ENCODE results near the gene CBX3.

- TF ChIP-seq CTCF (IDR thresholded peaks at IDR 0.05; ENCODE audit: low read length) (no peak), EZH2 (IDR thresholded peaks at IDR 0.05; ENCODE audit: borderline replicate concordance, low read length) (no peak)
Observed at GRCh38 chr7:26200038-26200443, 1.5 kb upstream of the CBX3 start.
